GM10266 (cell line): ENCODE data around the gene ZNG1C.
"Not testable (repeated sequence)": the region's sequence is repeated elsewhere in the genome, so short reads cannot be mapped to it uniquely, and the experiment has no call there.

ENCODE experiments used
- DNase-seq: peaks from one replicate; pipeline ENCODE4 v3.0.0; 2012; ENCODE audit errors: extremely low spot score

The ZNG1C gene

DNA sequence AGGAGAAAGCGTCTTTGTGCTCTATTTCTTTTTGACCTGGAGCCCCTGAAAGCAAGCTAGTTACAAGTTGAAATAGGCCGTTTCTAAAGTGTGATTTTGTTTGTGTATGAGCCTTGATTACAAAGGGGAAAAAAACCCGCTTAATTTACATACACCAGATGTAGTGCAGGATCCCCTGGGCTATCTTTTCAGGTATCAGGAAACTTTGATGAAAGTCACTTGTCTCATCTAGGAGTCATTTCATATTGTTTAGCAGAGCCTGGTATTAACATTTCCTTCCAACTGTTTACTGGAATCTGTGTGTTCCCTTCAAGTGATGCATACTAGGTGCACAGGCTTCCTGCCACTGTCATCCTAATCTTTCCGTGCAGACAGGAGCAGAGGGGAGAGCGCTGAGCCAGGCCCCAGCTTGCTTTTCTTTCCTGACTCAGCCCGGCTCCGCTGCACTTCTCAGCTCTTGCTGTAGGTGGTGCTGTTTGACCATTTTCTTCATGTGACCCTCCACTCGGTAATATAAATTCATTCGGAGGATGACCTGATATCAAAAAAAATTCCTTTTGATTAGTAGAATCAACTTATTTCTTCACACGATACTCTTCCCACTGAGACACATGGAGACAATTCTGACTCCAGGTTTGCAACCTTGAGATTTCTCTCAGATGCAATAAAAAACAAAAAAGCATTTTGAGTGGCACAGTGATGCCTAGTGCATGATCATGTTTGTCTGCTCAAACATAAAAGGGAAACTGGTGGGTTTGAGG lies 100.7 kb downstream of the ZNG1C start:
- not testable (repeated sequence) for DNase-seq

DNA sequence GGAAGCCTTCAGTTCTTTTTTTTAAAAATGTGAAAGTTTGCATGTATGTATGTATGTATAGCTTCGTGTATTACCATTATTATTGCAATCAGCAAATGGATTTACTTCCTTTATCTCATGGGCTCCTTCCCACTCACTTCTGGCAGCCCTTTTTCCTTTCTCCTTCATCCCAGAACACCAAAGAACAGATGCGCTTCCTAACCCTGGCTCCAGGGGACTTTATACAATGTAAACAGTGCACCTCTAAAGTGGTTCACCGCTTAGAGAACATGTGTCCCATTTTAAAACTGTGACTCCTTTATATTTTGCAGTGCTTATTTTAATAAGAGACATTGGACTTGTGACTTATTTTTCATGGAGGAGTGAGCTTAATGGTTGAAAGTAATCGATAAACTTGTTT lies 101.5 kb downstream of the ZNG1C start:
- DNase-seq: not testable (repeated sequence)

DNA sequence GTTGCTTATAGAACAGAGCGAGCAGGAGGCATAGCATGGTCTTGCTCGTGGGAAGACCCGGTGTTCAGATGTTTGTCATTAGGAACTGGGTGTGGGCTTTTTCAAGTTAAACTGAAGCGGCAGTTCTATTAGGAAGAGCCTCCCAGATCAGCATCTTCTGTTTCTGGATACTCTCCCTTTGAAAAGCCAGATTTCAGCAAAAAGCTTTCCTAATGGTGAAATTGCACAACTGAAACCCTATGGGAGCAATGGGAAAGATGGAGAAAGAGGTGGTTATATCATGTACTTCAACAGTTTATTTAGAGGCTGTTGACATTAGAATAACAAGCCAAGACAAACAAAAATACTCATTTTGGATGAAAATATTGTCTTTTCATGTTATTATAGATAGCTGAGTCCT lies 102.2 kb downstream of the ZNG1C start:
- not testable (repeated sequence) for DNase-seq
